ENCODE measurements around the gene PWWP2B.

GRCh38 chr10:132383751-132384196, 13.2 kb upstream of the PWWP2B start:
- TF ChIP-seq CTCF (IDR thresholded peaks at IDR 0.05) = no peak
- TF ChIP-seq POLR2A (IDR thresholded peaks at IDR 0.05) = no peak
- TF ChIP-seq EP300 (IDR thresholded peaks at IDR 0.05; ENCODE audit: low read depth) = no peak
